ENCODE measurements around the gene STAT4.

Gene STAT4

GRCh38 chr2:191043438-191043837 is 107.4 kb downstream of the STAT4 start:
- DNase-seq (ENCODE audit: low read depth) = no peak

DNA sequence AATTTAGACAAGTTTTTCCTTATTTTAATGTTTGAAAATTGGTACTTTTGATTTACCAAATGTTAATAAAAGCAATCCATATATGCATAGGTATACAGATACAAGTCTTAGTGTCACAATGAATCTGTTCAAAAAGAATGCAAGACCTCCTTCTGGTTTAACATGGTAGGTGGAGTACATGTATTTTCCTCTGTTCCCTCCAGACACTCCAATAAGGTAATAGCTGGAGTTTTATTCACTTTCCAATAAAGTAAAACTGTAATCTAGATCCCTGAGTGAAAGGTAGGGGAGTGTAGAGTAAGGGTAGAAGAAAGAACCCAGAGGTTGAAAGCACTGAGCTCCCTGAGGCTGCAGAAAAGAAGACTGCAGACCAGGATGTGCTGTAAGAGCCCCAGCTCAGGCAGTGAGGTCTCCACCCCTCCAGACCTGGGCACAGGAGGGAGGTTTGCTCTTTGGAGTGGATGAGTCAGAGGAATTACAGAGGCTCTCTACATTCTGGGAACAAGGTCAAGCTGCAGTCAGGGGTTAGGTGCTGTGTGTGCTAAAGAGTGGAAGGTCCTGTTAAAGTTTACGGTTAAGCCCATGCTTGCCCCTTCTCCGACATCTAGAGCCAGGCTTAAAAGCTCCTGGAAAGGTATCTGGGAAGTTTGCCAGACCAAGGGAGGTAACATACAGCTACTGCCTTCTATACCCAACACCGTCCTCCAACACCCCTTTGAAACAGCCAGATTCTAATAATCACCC is 109.2 kb downstream of the STAT4 start:
- no peak for DNase-seq (ENCODE audit: low read depth)

GRCh38 chr2:191039616-191040015 is 111.2 kb downstream of the STAT4 start:
- no peak for DNase-seq (ENCODE audit: low read depth)

GRCh38 chr2:191038741-191039140 is 112.1 kb downstream of the STAT4 start:
- no peak for DNase-seq (ENCODE audit: low read depth)

DNA sequence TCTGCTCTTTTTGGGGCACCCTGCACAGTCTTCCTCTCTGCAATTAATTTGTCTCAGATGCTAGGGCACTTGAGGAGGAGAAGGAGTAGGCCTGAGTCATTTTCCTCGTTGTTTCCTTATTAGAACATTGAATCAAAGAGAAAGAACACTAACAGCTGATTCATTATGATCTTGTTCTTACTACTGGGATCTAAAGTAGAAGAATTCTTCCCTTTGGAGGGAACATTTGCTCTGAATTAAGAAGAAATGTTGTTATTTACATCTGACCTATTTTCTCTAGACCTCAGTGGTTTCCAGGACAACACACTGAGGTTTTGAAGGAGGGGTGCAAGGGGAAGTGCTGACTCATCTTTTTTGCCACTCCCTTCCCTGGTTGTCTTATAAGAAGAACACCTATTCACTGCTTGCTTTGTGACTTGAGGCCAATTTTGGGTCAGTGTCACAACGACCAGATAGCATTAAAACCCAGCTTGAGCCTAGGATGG is 112.5 kb downstream of the STAT4 start:
- no peak for DNase-seq (ENCODE audit: low read depth)

DNA sequence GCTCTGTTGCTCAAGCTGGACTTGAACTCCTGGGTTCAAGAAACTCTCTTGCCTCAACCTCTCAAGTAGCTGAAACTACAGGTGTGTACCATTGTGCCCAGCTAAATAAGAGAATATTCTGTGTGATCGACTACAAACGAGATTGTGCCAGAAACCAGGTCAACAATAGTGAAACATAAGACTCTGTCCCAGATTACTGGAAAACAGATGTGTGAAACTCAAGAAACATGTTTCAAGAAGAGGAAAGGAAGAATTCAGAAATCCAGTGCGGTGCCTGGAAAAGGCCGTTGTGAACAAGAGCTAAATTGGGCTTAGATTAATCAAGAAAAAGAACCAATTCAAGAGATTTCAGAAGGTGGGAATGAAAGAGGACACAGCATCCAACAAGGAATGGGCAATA is 113.4 kb downstream of the STAT4 start:
- no peak for DNase-seq (ENCODE audit: low read depth)

GRCh38 chr2:191036363-191036762 is 114.4 kb downstream of the STAT4 start:
- no peak for DNase-seq (ENCODE audit: low read depth)

GRCh38 chr2:191032588-191033429 is 118.0 kb downstream of the STAT4 start:
- DNase-seq (ENCODE audit: low read depth) = no peak

GRCh38 chr2:191031256-191031655 is 119.5 kb downstream of the STAT4 start:
- no peak for DNase-seq (ENCODE audit: low read depth)

DNA sequence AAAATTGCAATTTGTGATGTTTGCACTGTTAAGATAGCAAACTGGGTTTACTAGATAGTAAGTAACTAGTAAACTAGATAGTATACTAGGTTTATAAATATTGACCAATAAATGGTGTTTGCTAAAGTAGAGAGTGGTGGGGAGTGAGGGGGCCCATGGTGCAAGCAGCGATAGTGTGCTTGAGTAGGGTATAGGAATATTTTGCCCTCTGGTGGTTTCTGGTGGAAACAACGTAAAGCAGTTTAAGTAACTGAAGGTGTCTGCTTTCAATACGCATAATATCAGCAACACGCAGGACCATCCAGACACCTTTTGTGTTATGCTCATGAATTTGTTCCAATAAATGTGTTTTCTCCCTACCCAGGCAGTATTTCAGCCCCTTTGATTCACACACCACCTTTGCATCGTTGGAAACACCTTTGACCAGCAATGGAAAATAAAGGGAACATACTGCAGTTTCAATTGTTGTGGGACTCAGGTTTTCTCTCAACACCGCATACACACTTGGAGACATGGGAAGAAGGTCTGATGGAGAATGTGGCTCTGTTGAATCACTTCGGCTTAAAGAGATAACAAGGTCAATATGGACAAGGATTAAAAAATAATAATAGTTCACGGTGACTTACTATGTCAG is 120.2 kb downstream of the STAT4 start:
- DNase-seq (ENCODE audit: low read depth) = no peak

DNA sequence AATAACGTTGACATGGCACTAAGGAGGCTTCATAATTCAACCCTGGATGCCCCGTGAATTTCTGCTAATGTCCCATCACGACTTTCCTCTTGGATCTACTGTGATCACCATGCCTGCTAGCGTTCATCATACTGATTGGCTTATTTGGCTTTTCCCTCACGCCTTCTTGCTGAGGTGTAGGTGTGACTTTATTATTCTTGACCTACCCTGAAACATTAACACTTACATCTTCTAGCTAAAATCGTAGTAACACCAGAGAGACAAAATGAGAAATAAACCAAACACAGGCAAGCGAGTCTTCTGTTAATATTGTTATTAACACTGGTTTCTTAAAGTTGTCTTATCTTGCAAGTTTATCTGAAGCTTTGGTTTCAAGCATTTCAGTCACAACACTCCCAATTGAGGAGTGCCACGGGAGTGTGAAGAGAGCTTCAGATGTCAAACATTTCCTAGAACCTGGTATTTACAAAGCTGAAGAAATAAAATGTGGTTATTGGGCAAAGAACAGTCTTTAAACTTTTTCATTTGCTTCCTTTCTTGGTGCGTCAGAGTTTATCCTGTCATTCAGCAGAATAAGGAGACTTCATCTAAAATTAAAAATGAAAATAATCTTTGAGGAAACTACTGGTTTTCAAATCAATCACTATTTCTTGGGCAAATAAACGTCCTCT is 121.4 kb downstream of the STAT4 start:
- DNase-seq (ENCODE audit: low read depth) = no peak

DNA sequence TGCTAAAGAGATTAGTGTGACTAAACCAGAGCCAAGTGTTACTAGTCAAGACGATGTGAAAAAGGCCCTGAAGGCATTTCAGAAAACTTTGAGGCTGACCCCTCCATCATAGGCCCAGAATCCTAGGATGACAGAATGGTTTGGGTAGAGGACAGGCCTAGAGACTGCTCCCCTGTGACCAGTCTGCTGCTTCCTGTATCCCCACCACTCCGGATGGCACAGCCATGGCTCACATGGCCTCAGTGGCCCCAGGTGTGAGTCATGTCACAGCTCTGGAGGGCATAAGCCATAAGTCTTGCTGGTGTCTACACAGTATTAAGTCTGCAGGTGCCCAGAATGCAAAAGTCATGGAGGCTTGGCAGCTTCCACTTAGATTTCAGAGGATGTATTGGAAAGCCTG is 124.4 kb downstream of the STAT4 start:
- no peak for DNase-seq (ENCODE audit: low read depth)

GRCh38 chr2:191025135-191025534 is 125.7 kb downstream of the STAT4 start:
- no peak for DNase-seq (ENCODE audit: low read depth)

- no peak for DNase-seq (ENCODE audit: low read depth)
Measured at GRCh38 chr2:191023235-191023679, 127.5 kb downstream of the STAT4 start.

GRCh38 chr2:191020742-191021381 is 129.9 kb downstream of the STAT4 start:
- DNase-seq (ENCODE audit: low read depth) = no peak

GRCh38 chr2:191020221-191020741 is 130.5 kb downstream of the STAT4 start:
- DNase-seq (ENCODE audit: low read depth) = peak; percentile 87

- no peak for DNase-seq (ENCODE audit: low read depth)
Measured at GRCh38 chr2:191019376-191019775, 131.4 kb downstream of the STAT4 start.

- no peak for DNase-seq (ENCODE audit: low read depth)
Measured at GRCh38 chr2:191018643-191019119, 132.1 kb downstream of the STAT4 start.

- no peak for DNase-seq (ENCODE audit: low read depth)
Measured at GRCh38 chr2:191018048-191018447, 132.7 kb downstream of the STAT4 start.

GRCh38 chr2:191015831-191016230 is 135.0 kb downstream of the STAT4 start:
- DNase-seq (ENCODE audit: low read depth) = no peak

DNA sequence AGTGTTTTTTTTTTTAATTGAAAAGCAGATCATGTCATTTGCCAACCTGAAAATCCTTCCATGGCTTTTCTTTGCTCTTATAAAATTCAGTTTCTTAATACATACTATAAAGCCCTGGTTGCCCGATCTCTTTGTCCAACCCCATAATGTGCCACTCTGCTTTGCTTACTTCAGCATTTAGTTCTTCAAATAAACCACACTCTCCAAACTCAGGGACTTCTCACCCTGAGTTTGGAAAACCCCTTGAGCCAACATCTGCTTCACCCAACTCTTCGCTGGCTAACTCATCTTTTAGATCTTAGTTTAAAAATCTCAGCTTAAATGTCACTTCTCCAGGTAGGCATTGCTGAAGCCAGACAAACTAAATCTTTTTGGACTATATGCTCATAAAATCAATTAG is 135.6 kb downstream of the STAT4 start:
- DNase-seq (ENCODE audit: low read depth) = no peak

All from stimulated activated CD8-positive, alpha-beta memory T cell treated with anti-CD3 and anti-CD28 coated beads, Interleukin-4, amount 100 ng/mL, for 24 hours (primary cell).